GM12878 (cell line): ENCODE measurements around the gene SPPL3. TPM values are rescaled to one million over a fixed set of nuclear protein-coding genes. Genes with fewer than 3 reads are reported as not detected.

ENCODE experiments used
- ATAC-seq: fragments of 200-7000 bp; cut with Tn5 transposase; 3 replicates; pipeline ENCODE4 v1.9.1; 2020; ENCODE audit warnings: mild to moderate bottlenecking, moderate library complexity
- BruUV-seq: library from RNA; stranded (reverse); fragments of 400-500 nt; replicated peaks from 2 replicates; lab custom pipeline; 2021; lab: Mats Ljungman, UMichigan
- CTCF ChIA-PET: fragments of 300-600 bp; sonication (Branson Sonifier 250); formaldehyde crosslinking; extraction: SDS; loops from one replicate; lab custom pipeline; 2021; ENCODE audit warnings: inconsistent platforms; lab: Yijun Ruan, JAX
- POLR2A ChIA-PET: fragments of 350-600 bp; formaldehyde crosslinking; extraction: SDS; loops from one replicate; lab custom pipeline; 2021; ENCODE audit warnings: inconsistent platforms; lab: Charles Lee
- RAD21 ChIA-PET: fragments of 300-600 bp; sonication (Branson Sonifier 250); formaldehyde crosslinking; loops from one replicate; lab custom pipeline; 2023; ENCODE audit warnings: antibody characterized with exemption; ENCODE audit not compliant: unreplicated experiment; lab: Charles Lee
- SMC1A ChIA-PET: fragments of 300-600 bp; sonication (Branson Sonifier 250); formaldehyde crosslinking; loops from one replicate; lab custom pipeline; 2023; ENCODE audit not compliant: unreplicated experiment, uncharacterized antibody; lab: Charles Lee
- DNase-seq: peaks from one replicate; pipeline ENCODE4 v3.0.0-alpha.2; 2011; ENCODE audit warnings: low read depth, low spot score
- FAIRE-seq: peaks from 3 replicates; lab custom pipeline; 2011; peaks lifted over from hg19 to GRCh38; lab: Jason Lieb, UNC
- H2AFZ ChIP-seq: 2 replicates; pipeline ENCODE4 v1.6.0; 2011; ENCODE audit warnings: low read depth, low read length, control low read depth; ENCODE audit not compliant: control insufficient read depth
- H3K27ac ChIP-seq: 2 replicates; pipeline ENCODE4 v1.5.1; 2011; ENCODE audit warnings: control low read depth; ENCODE audit not compliant: control insufficient read depth, insufficient read depth
- H3K27me3 ChIP-seq, 2 experiments: replicated peaks in 1 of 2; 2 replicates each; pipeline versions ENCODE4 v1.6.0 to v1.6.1; 2011; ENCODE audit warnings: low read length in 1 of 2; ENCODE audit not compliant: control insufficient read depth in 2 of 2, insufficient read depth in 2 of 2
- H3K36me3 ChIP-seq, 2 experiments: 2 replicates each; pipeline ENCODE4 v1.5.1; 2011; ENCODE audit warnings: low read length in 1 of 2; ENCODE audit not compliant: control insufficient read depth in 2 of 2, insufficient read depth in 2 of 2
- H3K4me1 ChIP-seq: 2 replicates; pipeline ENCODE4 v1.6.1; 2011; ENCODE audit warnings: mild to moderate bottlenecking, low read length, moderate library complexity, mixed read lengths; ENCODE audit not compliant: control insufficient read depth, insufficient read depth
- H3K4me2 ChIP-seq: 2 replicates; pipeline ENCODE4 v1.6.0; 2011; ENCODE audit warnings: control low read depth; ENCODE audit not compliant: control insufficient read depth, insufficient read depth
- H3K4me3 ChIP-seq: fragments of 200-600 bp; sonication (generic); 2 replicates; pipeline ENCODE4 v1.5.1; 2016
- H3K79me2 ChIP-seq: 2 replicates; pipeline ENCODE4 v1.6.0; 2011; ENCODE audit warnings: low read length; ENCODE audit not compliant: control insufficient read depth, insufficient read depth
- H3K9ac ChIP-seq: 2 replicates; pipeline ENCODE4 v1.8.0; 2011; ENCODE audit warnings: low read length, control low read depth, mixed read lengths; ENCODE audit not compliant: control insufficient read depth, insufficient read depth
- H3K9me3 ChIP-seq: replicated peaks from 3 replicates; pipeline ENCODE4 v1.5.1; 2011; ENCODE audit warnings: mild to moderate bottlenecking, low read length; ENCODE audit not compliant: control insufficient read depth, insufficient read depth
- H4K20me1 ChIP-seq: 2 replicates; pipeline ENCODE4 v1.6.0; 2011; ENCODE audit not compliant: control insufficient read depth, insufficient read depth
- BCL11A ChIP-seq: IDR thresholded peaks from 2 replicates; pipeline ENCODE4 v1.6.1; 2011; ENCODE audit warnings: low read depth, low read length
- BCL3 ChIP-seq: IDR thresholded peaks from 2 replicates; pipeline ENCODE4 v1.6.1; 2011; ENCODE audit warnings: borderline replicate concordance, low read depth, mild to moderate bottlenecking, moderate library complexity, low read length; ENCODE audit not compliant: insufficient read depth, poor library complexity, severe bottlenecking
- CBX3 ChIP-seq: fragments of 200-600 bp; sonication (generic); IDR thresholded peaks from 2 replicates; pipeline ENCODE4 v1.6.1; 2016; ENCODE audit warnings: low read depth, borderline replicate concordance
- CEBPB ChIP-seq, 2 experiments: fragments of 150-350 bp in 1 of 2; IDR thresholded peaks; 2 replicates each; pipeline ENCODE4 v1.6.1; 2012 to 2014; ENCODE audit warnings: low read depth in 2 of 2, low read length in 2 of 2, borderline replicate concordance in 1 of 2, inconsistent platforms in 1 of 2
- GABPA ChIP-seq: IDR thresholded peaks from 2 replicates; pipeline ENCODE4 v1.6.1; 2014; ENCODE audit warnings: antibody characterized with exemption, low read depth, mild to moderate bottlenecking, inconsistent platforms
- HDAC2 ChIP-seq: fragments of 200-600 bp; sonication (generic); IDR thresholded peaks from 2 replicates; pipeline ENCODE4 v1.6.1; 2017
- IRF3 ChIP-seq: fragments of 450-650 bp; IDR thresholded peaks from 2 replicates; pipeline ENCODE4 v1.6.1; 2014; ENCODE audit warnings: mild to moderate bottlenecking
- MEF2A ChIP-seq: IDR thresholded peaks from 2 replicates; pipeline ENCODE4 v1.6.1; 2011; ENCODE audit warnings: low read depth, mild to moderate bottlenecking, low read length, moderate library complexity; ENCODE audit not compliant: insufficient read depth
- NBN ChIP-seq: fragments of 450-650 bp; IDR thresholded peaks from 2 replicates; pipeline ENCODE4 v1.6.1; 2016
- NKRF ChIP-seq: fragments of 450-650 bp; conservative IDR thresholded peaks from 2 replicates; pipeline ENCODE4 v1.6.1; 2017; ENCODE audit warnings: mild to moderate bottlenecking, moderate library complexity
- POLR2A ChIP-seq: IDR thresholded peaks from 2 replicates; pipeline ENCODE4 v1.6.1; 2011; ENCODE audit warnings: low read depth, mild to moderate bottlenecking, low read length
- RBBP5 ChIP-seq: fragments of 200-600 bp; sonication (generic); conservative IDR thresholded peaks from 2 replicates; pipeline ENCODE4 v1.6.1; 2016
- SPI1 ChIP-seq: IDR thresholded peaks from 2 replicates; pipeline ENCODE4 v1.6.1; 2011; ENCODE audit warnings: low read depth, mild to moderate bottlenecking, low read length, moderate library complexity, borderline replicate concordance; ENCODE audit not compliant: insufficient read depth
- SREBF2 ChIP-seq: IDR thresholded peaks from 2 replicates; pipeline ENCODE4 v1.6.1; 2012; ENCODE audit warnings: mild to moderate bottlenecking, low read length
- USF1 ChIP-seq: IDR thresholded peaks from 2 replicates; pipeline ENCODE4 v1.6.1; 2011; ENCODE audit warnings: borderline replicate concordance, low read depth, mild to moderate bottlenecking, moderate library complexity, mixed read lengths, low read length; ENCODE audit not compliant: insufficient read depth; ENCODE audit errors: extremely low read length
- ZBED1 ChIP-seq: IDR thresholded peaks from 2 replicates; pipeline ENCODE4 v1.6.1; 2016; ENCODE audit warnings: borderline replicate concordance
- ZNF622 ChIP-seq: fragments of 450-650 bp; IDR thresholded peaks from 2 replicates; pipeline ENCODE4 v1.6.1; 2017; ENCODE audit warnings: mild to moderate bottlenecking, inconsistent platforms
- WGBS: methylation state at CpG from one replicate; pipeline ENCODE4 v1.1.6; 2016; ENCODE audit warnings: low lambda C conversion rate; ENCODE audit not compliant: insufficient replicate concordance, insufficient coverage; ENCODE audit errors: missing lambda C conversion rate; 5-methylcytosine and 5-hydroxymethylcytosine counted together
- in situ Hi-C: fragments of 300-500 bp; cut with MboI; formaldehyde crosslinking; loops from 9 replicates; pipeline ENCODE4 v1.14.3; 2018; ENCODE audit warnings: mixed read lengths
- intact Hi-C: fragments of 100-400 bp; cut with micrococcal nuclease; formaldehyde crosslinking; loops from one replicate; pipeline ENCODE4 v1.14.2; 2022; ENCODE audit not compliant: unreplicated experiment
- polyA plus RNA-seq, 11 experiments: library from polyadenylated mRNA; depleted of rRNA in 4 of 11; unstranded in 6 of 11; stranded (reverse) in 5 of 11; fragments of >200 nt; fragmentation: Nextera tagmentation in 4 of 11; fragmentation: Illumina TruSeq in 1 of 11; extraction: Ambion mirVana in 4 of 11; extraction: Trizol in 1 of 11; gene quantifications; 1 replicate in 1 of 11; 2 replicates in 10 of 11; pipeline versions ENCODE4 v1.2.1 to v1.2.3, GENCODE V29; 2011 to 2016; ENCODE audit warnings: inconsistent platforms in 2 of 11, missing spikeins in 2 of 11, low read depth in 1 of 11
- total RNA-seq, 4 experiments: library from RNA; depleted of rRNA in 3 of 4; stranded (reverse); fragments of >200 nt in 3 of 4; fragmentation: Illumina TruSeq in 1 of 4; extraction: Trizol in 1 of 4; gene quantifications; 2 replicates each; pipeline versions ENCODE4 v1.2.1 to v1.2.3, GENCODE V29; 2013 to 2021

The SPPL3 gene
- total and polyA plus RNA-seq, 10 of the 15 experiments (the other 5 are each of a cell fraction or from before 2014, with no cell fraction given) = 4.3 to 45.5 (median 11.7) TPM

- Histone ChIP-seq H3K27me3 (no peaks in the 10 kb centered on the region), H2AFZ (no peak overlapping the region), H3K79me2 (peaks cover 12% of the 10 kb centered on the region), H3K4me3 (no peak overlapping the region), H3K9ac (no peak overlapping the region), H3K4me1 (peaks cover 12% of the 10 kb centered on the region), H3K27ac (no peak overlapping the region), H4K20me1 (no peaks in the 10 kb centered on the region), H3K36me3 (peaks cover 0 to 9% of the 10 kb centered on the region in 2 experiments; a peak in 2 of 4 replicates), H3K4me2 (no peak overlapping the region), H3K9me3 (no peaks in the 10 kb centered on the region)
- SMC1A ChIA-PET = interaction anchor here (1.6 to 5.2 kb wide), 2 partner anchors 10 to 21 kb away, joined by 3 to 53 read pairs; no protein-coding TSS in a partner anchor
- TF ChIP-seq GABPA (no peak), NKRF (no peak), CEBPB (IDR thresholded peaks at IDR 0.05; ENCODE audit: borderline replicate concordance in 1 of 2, low read depth in 2 of 2, low read length in 2 of 2) (no peak), MEF2A (no peak), POLR2A (no peak), ZBED1 (no peak), IRF3 (no peak), ZNF622 (no peak), NBN (no peak), CBX3 (no peak), RBBP5 (no peak), SPI1 (no peak), USF1 (no peak), BCL3 (no peak), HDAC2 (no peak), SREBF2 (no peak), BCL11A (no peak)
- intact Hi-C loops (no loop called here), in situ Hi-C loops (no loop called here)
- no TSS peak for BruUV-seq
- 93% methylated on average over 3 of the region's 3 CpGs for WGBS
- POLR2A ChIA-PET = interaction anchor here (0.6 kb wide), 1 partner anchor 64 kb away, joined by 3 read pairs; no protein-coding TSS in a partner anchor
- RAD21 ChIA-PET = no interaction called here
- ATAC-seq (no peak), FAIRE-seq (no peak), DNase-seq (no peak)
- CTCF ChIA-PET = interaction anchor here (2.2 kb wide), 1 partner anchor 47 kb away, joined by 4 read pairs; no protein-coding TSS in a partner anchor
These were observed 94.1 kb downstream of the SPPL3 start for GRCh38 chr12:120810021-120810420.
